Lung (tissue), 12 donors: ENCODE measurements around the gene NEUROD2. TPM values are rescaled to one million over a fixed set of nuclear protein-coding genes. Genes with fewer than 3 reads are reported as not detected.

Source experiments
- ATAC-seq: fragments of 200-7000 bp; cut with Tn5 transposase; one replicate; pipeline ENCODE4 v1.9.1; 2020; ENCODE audit warnings: moderate number of reproducible peaks; ENCODE audit not compliant: insufficient read depth, low FRiP score
- DNase-seq, 3 donors: peaks; one replicate each; pipeline ENCODE4 v3.0.0-alpha.2; 2013 to 2017
- H3K27ac ChIP-seq, 2 donors: one replicate each; pipeline ENCODE4 v1.5.1; 2013; ENCODE audit warnings: mild to moderate bottlenecking in 2 of 2, moderate library complexity in 2 of 2, control low read depth in 1 of 2, inconsistent platforms in 1 of 2, low read depth in 1 of 2, low read length in 1 of 2
- H3K27me3 ChIP-seq, 3 donors: one replicate each; pipeline ENCODE4 v1.5.1; 2013; ENCODE audit warnings: low read length in 2 of 3; ENCODE audit not compliant: control insufficient read depth in 3 of 3, insufficient read depth in 3 of 3
- H3K36me3 ChIP-seq, 4 donors: one replicate each; pipeline ENCODE4 v1.5.1; 2013; ENCODE audit warnings: low read length in 4 of 4, mild to moderate bottlenecking in 1 of 4, moderate library complexity in 1 of 4; ENCODE audit not compliant: control insufficient read depth in 4 of 4, insufficient read depth in 4 of 4
- H3K4me1 ChIP-seq, 5 donors: one replicate each; pipeline ENCODE4 v1.5.1; 2013; ENCODE audit warnings: low read length in 5 of 5, mild to moderate bottlenecking in 2 of 5, moderate library complexity in 1 of 5; ENCODE audit not compliant: control insufficient read depth in 5 of 5, insufficient read depth in 5 of 5
- H3K4me3 ChIP-seq: one replicate; pipeline ENCODE4 v1.5.1; 2013; ENCODE audit warnings: mild to moderate bottlenecking, control low read depth, moderate library complexity
- H3K9ac ChIP-seq, 2 donors: one replicate each; pipeline ENCODE4 v1.5.1; 2013; ENCODE audit warnings: low read length in 2 of 2, control low read depth in 1 of 2; ENCODE audit not compliant: insufficient read depth in 1 of 2
- H3K9me3 ChIP-seq, 4 donors: one replicate each; pipeline ENCODE4 v1.5.1; 2013; ENCODE audit warnings: low read length in 3 of 4, mild to moderate bottlenecking in 1 of 4, moderate library complexity in 1 of 4; ENCODE audit not compliant: control insufficient read depth in 4 of 4, insufficient read depth in 3 of 4
- CTCF ChIP-seq: IDR thresholded peaks from 2 replicates; pipeline ENCODE4 v1.5.1; 2012; ENCODE audit warnings: mild to moderate bottlenecking; ENCODE audit errors: control extremely low read depth, extremely low read depth
- WGBS, 2 donors: extraction: QIAGEN DNeasy Blood & Tissue Kit; methylation state at CpG; one replicate each; pipeline ENCODE4 v1.1.7; 2013; 5-methylcytosine and 5-hydroxymethylcytosine counted together
- polyA plus RNA-seq, 2 donors: library from polyadenylated mRNA; stranded (reverse); fragments of 200-250 nt; gene quantifications; one replicate each; pipeline ENCODE4 v1.2.1, GENCODE V29; 2013
- total RNA-seq, 2 donors: library from RNA; depleted of rRNA in 1 of 2; stranded (reverse); fragments of >200 nt in 1 of 2; gene quantifications; one replicate each; pipeline ENCODE4 v1.2.1, GENCODE V29; 2014 to 2021
- donor health status: control.
- donor health status: control.
- donor health status: Bipolar disorder and iron deficiency.
- donor health status: healthy.
- donor health status: DM: yes; HTN: yes; CAD: no.

The NEUROD2 gene
- total and polyA plus RNA-seq, 4 donors = 0.04 TPM; not detected in 3

GRCh38 chr17:39555368-39555767 is 52.4 kb downstream of the NEUROD2 start:
- no peaks in the 10 kb centered on the region for H3K9me3 ChIP-seq
- WGBS, 2 donors = 78 to 88% methylated on average over 2 of the region's 2 CpGs
- DNase-seq (no peak), ATAC-seq (no peak)
- peaks cover 5 to 45% (median 27%) of the 10 kb centered on the region in 4 donors for H3K36me3 ChIP-seq
- H3K4me1 ChIP-seq = peaks cover 0 to 6% (median 0%) of the 10 kb centered on the region in 5 donors
- no peak overlapping the region for H3K27ac ChIP-seq
- H3K4me3 ChIP-seq = no peak overlapping the region
- no peaks in the 10 kb centered on the region for H3K27me3 ChIP-seq
- no peak for TF ChIP-seq CTCF
- no peak overlapping the region for H3K9ac ChIP-seq

Other genes starting within 250 kb of the NEUROD2 start
- 10 to 100 TPM; 19.0 to 31.7 TPM for gene FBXL20, start 206.3 kb downstream of the NEUROD2 start, total RNA-seq
- 1 to 10 TPM; 3.2 to 4.0 TPM for gene FBXL20, start 206.3 kb downstream of the NEUROD2 start, polyA plus RNA-seq
- gene MED1, start 156.7 kb downstream of the NEUROD2 start, total RNA-seq = 10 to 100 TPM; 30.4 to 34.6 TPM
- gene MED1, start 156.7 kb downstream of the NEUROD2 start, polyA plus RNA-seq = 10 to 100 TPM in 1 of 2 donors, 1 to 10 TPM in 1; 6.5 to 14.7 TPM
- 10 to 100 TPM; 54.2 to 56.2 TPM for gene CDK12, start 146.4 kb downstream of the NEUROD2 start, total RNA-seq
- gene CDK12, start 146.4 kb downstream of the NEUROD2 start, polyA plus RNA-seq = 10 to 100 TPM; 12.3 to 16.9 TPM
- gene PPP1R1B, start 19.0 kb upstream of the NEUROD2 start, total RNA-seq = 10 to 100 TPM; 21.3 to 22.9 TPM
- 10 to 100 TPM; 26.7 to 36.4 TPM for gene PPP1R1B, start 19.0 kb upstream of the NEUROD2 start, polyA plus RNA-seq
- 10 to 100 TPM; 27.4 to 63.4 TPM for gene STARD3, start 29.2 kb upstream of the NEUROD2 start, total RNA-seq
- gene STARD3, start 29.2 kb upstream of the NEUROD2 start, polyA plus RNA-seq = 10 to 100 TPM; 66.3 to 79.7 TPM
- 1 to 10 TPM in 1 of 2 donors, under 1 TPM in 1; 0.82 to 1.3 TPM for gene TCAP, start 57.4 kb upstream of the NEUROD2 start, total RNA-seq
- gene TCAP, start 57.4 kb upstream of the NEUROD2 start, polyA plus RNA-seq = 1 to 10 TPM; 1.2 to 1.4 TPM
- 1 to 10 TPM; 1.9 to 4.3 TPM for gene PNMT, start 60.5 kb upstream of the NEUROD2 start, total RNA-seq
- gene PNMT, start 60.5 kb upstream of the NEUROD2 start, polyA plus RNA-seq = 1 to 10 TPM; 2.9 to 4.1 TPM
- gene PGAP3, start 80.1 kb upstream of the NEUROD2 start, total RNA-seq = 10 to 100 TPM; 17.0 to 39.7 TPM
- gene PGAP3, start 80.1 kb upstream of the NEUROD2 start, polyA plus RNA-seq = 10 to 100 TPM; 15.9 to 35.8 TPM
- 100 to 1,000 TPM; 119 to 130 TPM for gene ERBB2, start 92.1 kb upstream of the NEUROD2 start, total RNA-seq
- 10 to 100 TPM; 32.2 to 40.1 TPM for gene ERBB2, start 92.1 kb upstream of the NEUROD2 start, polyA plus RNA-seq
- 10 to 100 TPM; 20.8 to 47.2 TPM for gene MIEN1, start 122.6 kb upstream of the NEUROD2 start, total RNA-seq
- 100 to 1,000 TPM in 1 of 2 donors, 10 to 100 TPM in 1; 69.3 to 136 TPM for gene MIEN1, start 122.6 kb upstream of the NEUROD2 start, polyA plus RNA-seq
- 10 to 100 TPM; 19.8 to 25.5 TPM for gene GRB7, start 130.0 kb upstream of the NEUROD2 start, total RNA-seq
- 10 to 100 TPM in 1 of 2 donors, 1 to 10 TPM in 1; 6.6 to 13.4 TPM for gene GRB7, start 130.0 kb upstream of the NEUROD2 start, polyA plus RNA-seq